ENCODE measurements around the gene CDH13. TPM values are rescaled to one million over a fixed set of nuclear protein-coding genes. Genes with fewer than 3 reads are reported as not detected.

The CDH13 gene
- total and polyA plus RNA-seq, 2 experiments from 2014 or later, result 1.6 to 4.4 TPM

- TF ChIP-seq ETS1 (IDR thresholded peaks at IDR 0.05), result no peak
- TF ChIP-seq CTCF (conservative IDR thresholded peaks at IDR 0.05; ENCODE audit: low read depth in 2 of 2), result no peak
- TF ChIP-seq STAT1 (IDR thresholded peaks at IDR 0.05; ENCODE audit: unreplicated experiment), result no peak
- TF ChIP-seq ZNF114 (CRISPR knock-in tag; IDR thresholded peaks at IDR 0.05), result no peak
- TF ChIP-seq JUNB (IDR thresholded peaks at IDR 0.05; ENCODE audit: unreplicated experiment), result no peak
Measured at GRCh38 chr16:82843606-82844271, 217.0 kb downstream of the CDH13 start (continued).

- no peak for ATAC-seq
- H3K27ac ChIP-seq (ENCODE audit: low read depth), result no peak overlapping the region
- H2AFZ ChIP-seq, result no peak overlapping the region
- DNase-seq (ENCODE audit: low spot score), result no peak
- no peaks in the 10 kb centered on the region for H4K20me1 ChIP-seq (replicated peaks; ENCODE audit: insufficient read depth)
- H3K27me3 ChIP-seq (ENCODE audit: insufficient read depth), result no peaks in the 10 kb centered on the region
- no peaks in the 10 kb centered on the region for H3K79me2 ChIP-seq (replicated peaks; ENCODE audit: insufficient read depth)
- peaks cover 7% of the 10 kb centered on the region; the same call in 1 of the 2 replicates for H3K36me3 ChIP-seq (ENCODE audit: insufficient read depth)
- Mint-ChIP-seq H3K27me3 (ENCODE audit: insufficient read depth, low read depth, poor library complexity) (no peaks in the 10 kb centered on the region), H3K36me3 (ENCODE audit: low read depth) (peaks cover 20% of the 10 kb centered on the region), H3K9me3 (peaks cover 34% of the 10 kb centered on the region), H3K4me3 (no peak overlapping the region), H3K4me1 (peaks cover 6% of the 10 kb centered on the region; the same call in 2 of the 3 replicates), H3K27ac (no peak overlapping the region)
- H3K9me2 ChIP-seq (ENCODE audit: insufficient read depth), result no peaks in the 10 kb centered on the region; the same call in 1 of the 2 replicates
- H3F3A ChIP-seq (replicated peaks; ENCODE audit: low read depth), result no peaks in the 10 kb centered on the region
- no peaks in the 10 kb centered on the region for H3K4me1 ChIP-seq (ENCODE audit: insufficient read depth)
- H3K4me2 ChIP-seq, result no peak overlapping the region
- H3K4me3 ChIP-seq, result no peak overlapping the region
- TF ChIP-seq ZNF114 (CRISPR knock-in tag; IDR thresholded peaks at IDR 0.05) (no peak), STAT1 (IDR thresholded peaks at IDR 0.05; ENCODE audit: unreplicated experiment) (no peak), EZH2 (IDR thresholded peaks at IDR 0.05; ENCODE audit: low read depth, unreplicated experiment) (no peak), ETS1 (IDR thresholded peaks at IDR 0.05) (no peak), REST (IDR thresholded peaks at IDR 0.05; ENCODE audit: unreplicated experiment) (no peak), JUNB (IDR thresholded peaks at IDR 0.05; ENCODE audit: unreplicated experiment) (no peak), POLR2AphosphoS5 (IDR thresholded peaks at IDR 0.05; ENCODE audit: low read depth) (no peak), ZNF331 (CRISPR knock-in tag; IDR thresholded peaks at IDR 0.05; ENCODE audit: low read depth) (no peak), NANOG (IDR thresholded peaks at IDR 0.05; ENCODE audit: borderline replicate concordance) (no peak)
Measured at GRCh38 chr16:82845116-82845515, 218.3 kb downstream of the CDH13 start.

Measured in GM23338 (cell line).